OCI-LY7 (cell line): ENCODE measurements around the gene TRIP13.

Experiments
- CTCF ChIP-seq: fragments of 200-600 bp; sonication (generic); conservative IDR thresholded peaks from 2 replicates; pipeline ENCODE4 v1.5.1; 2014; ENCODE audit warnings: mild to moderate bottlenecking, antibody characterized with exemption, low read length, moderate library complexity, mixed read lengths
- EZH2phosphoT487 ChIP-seq: fragments of 200-600 bp; sonication (generic); IDR thresholded peaks from 2 replicates; pipeline ENCODE4 v1.6.1; 2018; ENCODE audit warnings: low read depth, borderline replicate concordance, mild to moderate bottlenecking, mixed run types, antibody characterized with exemption, low read length, moderate library complexity, mixed read lengths

- TF ChIP-seq CTCF (no peak), EZH2phosphoT487 (no peak)
Measured at GRCh38 chr5:887947-888637, 4.6 kb upstream of the TRIP13 start.
